AG04450 (cell line): ENCODE data around the gene C1orf159. TPM values are rescaled to one million over a fixed set of nuclear protein-coding genes. Genes with fewer than 3 reads are reported as not detected.

ENCODE experiments used
- CTCF ChIA-PET: fragments of 300-600, 350-600 bp; formaldehyde crosslinking; extraction: SDS; loops from one replicate; lab custom pipeline; 2022; ENCODE audit warnings: antibody characterized with exemption, inconsistent platforms; lab: Charles Lee
- POLR2A ChIA-PET: fragments of 350-600 bp; formaldehyde crosslinking; extraction: SDS; loops from one replicate; lab custom pipeline; 2021; ENCODE audit warnings: antibody characterized with exemption, inconsistent platforms; lab: Yijun Ruan, JAX
- DNase-seq: peaks from one replicate; pipeline ENCODE4 v3.0.0-alpha.2; 2011; ENCODE audit warnings: low read depth, low spot score
- H3K27ac ChIP-seq: one replicate; pipeline ENCODE4 v1.5.1; 2012; ENCODE audit warnings: low read depth, low read length, control low read depth
- H3K27me3 ChIP-seq: one replicate; pipeline ENCODE4 v1.6.0; 2012; ENCODE audit warnings: low read length; ENCODE audit not compliant: control insufficient read depth, insufficient read depth
- H3K4me3 ChIP-seq: 2 replicates; pipeline ENCODE4 v1.5.1; 2011; ENCODE audit warnings: mild to moderate bottlenecking, low read depth, low read length, control low read depth
- H3K9me3 ChIP-seq: 2 replicates; pipeline ENCODE4 v1.5.1; 2012; ENCODE audit warnings: low read length; ENCODE audit not compliant: control insufficient read depth, insufficient read depth
- polyA plus RNA-seq: library from polyadenylated mRNA; depleted of rRNA; stranded (reverse); fragments of >200 nt; gene quantifications from 2 replicates; pipeline ENCODE4 v1.2.3, GENCODE V29; 2011
- TF ChIP-seq, protein P1 (sequence below): IDR thresholded peaks from 2 replicates; pipeline ENCODE4 v1.5.1; 2011; ENCODE audit warnings: low read depth, low read length, control low read depth, inconsistent platforms

The C1orf159 gene
- polyA plus RNA-seq, 1 experiment = 2.3 TPM

DNA sequence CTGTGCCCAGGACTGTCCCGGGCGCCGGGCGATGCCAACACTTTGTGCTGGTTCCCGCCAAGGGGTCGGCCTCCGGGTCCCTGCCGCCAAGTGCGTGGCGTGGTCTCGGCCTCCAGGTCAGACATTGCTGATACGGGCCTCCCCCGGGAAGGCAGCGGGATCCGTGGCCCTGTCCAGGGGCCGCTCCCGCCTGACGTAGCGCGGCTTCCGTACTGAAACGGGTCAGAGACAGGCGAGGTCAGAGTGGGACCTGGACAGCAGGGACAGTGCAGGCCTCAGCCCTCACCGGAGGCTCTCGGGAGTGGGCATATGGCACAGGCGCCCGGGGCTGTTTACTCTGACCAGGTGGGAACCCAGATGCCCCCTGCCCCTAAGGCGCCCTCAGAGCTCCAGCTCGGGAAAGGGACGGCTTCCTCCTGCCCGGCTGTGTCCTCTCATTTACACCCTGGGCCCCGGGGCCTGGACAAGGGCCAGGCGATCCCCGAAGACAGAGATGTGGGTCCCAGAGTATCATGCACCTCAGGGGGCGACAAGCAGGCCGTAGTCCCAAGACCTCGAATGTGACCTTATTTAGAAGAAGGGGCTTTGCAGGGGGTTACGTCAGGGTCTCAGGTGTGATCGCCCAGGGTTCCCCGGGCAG is 33.0 kb downstream of the C1orf159 start:
- Histone ChIP-seq H3K27ac (no peak overlapping the region), H3K4me3 (no peak overlapping the region), H3K27me3 (no peaks in the 10 kb centered on the region), H3K9me3 (no peaks in the 10 kb centered on the region)
- DNase-seq = no peak
- CTCF ChIA-PET = no interaction called here
- TF ChIP-seq, protein P1, sequence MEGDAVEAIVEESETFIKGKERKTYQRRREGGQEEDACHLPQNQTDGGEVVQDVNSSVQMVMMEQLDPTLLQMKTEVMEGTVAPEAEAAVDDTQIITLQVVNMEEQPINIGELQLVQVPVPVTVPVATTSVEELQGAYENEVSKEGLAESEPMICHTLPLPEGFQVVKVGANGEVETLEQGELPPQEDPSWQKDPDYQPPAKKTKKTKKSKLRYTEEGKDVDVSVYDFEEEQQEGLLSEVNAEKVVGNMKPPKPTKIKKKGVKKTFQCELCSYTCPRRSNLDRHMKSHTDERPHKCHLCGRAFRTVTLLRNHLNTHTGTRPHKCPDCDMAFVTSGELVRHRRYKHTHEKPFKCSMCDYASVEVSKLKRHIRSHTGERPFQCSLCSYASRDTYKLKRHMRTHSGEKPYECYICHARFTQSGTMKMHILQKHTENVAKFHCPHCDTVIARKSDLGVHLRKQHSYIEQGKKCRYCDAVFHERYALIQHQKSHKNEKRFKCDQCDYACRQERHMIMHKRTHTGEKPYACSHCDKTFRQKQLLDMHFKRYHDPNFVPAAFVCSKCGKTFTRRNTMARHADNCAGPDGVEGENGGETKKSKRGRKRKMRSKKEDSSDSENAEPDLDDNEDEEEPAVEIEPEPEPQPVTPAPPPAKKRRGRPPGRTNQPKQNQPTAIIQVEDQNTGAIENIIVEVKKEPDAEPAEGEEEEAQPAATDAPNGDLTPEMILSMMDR = no peak
- POLR2A ChIA-PET = no interaction called here

DNA sequence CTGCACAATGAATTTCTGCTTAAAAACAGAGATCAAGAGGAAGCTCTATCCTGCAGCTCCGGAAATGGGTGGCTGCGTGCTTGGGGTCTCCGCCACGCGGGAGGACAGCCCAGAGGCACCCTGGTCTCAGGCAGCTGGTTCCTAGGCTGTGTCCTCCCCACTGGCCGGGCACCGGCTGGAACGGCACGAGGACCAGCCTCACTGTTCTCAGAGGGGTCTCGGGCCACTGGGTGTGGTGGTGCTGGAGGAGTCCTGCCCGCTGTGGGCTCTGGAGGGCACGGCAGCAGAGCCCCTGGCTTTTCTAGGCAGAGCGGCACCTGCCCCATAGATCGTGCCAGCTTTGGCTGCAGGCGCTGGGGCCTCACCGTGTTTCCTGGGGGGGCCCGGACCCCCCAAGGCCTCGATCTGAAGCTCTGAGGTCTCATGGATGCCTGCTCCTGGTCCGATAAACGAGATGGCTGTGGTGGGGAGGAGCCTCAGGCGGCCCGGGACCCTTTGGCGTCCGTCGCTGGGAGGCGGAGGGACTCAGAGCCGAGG is 33.6 kb downstream of the C1orf159 start:
- TF ChIP-seq, protein P1 = no peak
- ChIA-PET CTCF (no interaction called here), POLR2A (no interaction called here)
- no peak overlapping the region for H3K4me3 ChIP-seq
- DNase-seq = no peak
- no peak overlapping the region for H3K27ac ChIP-seq
- H3K9me3 ChIP-seq = no peaks in the 10 kb centered on the region
- no peaks in the 10 kb centered on the region for H3K27me3 ChIP-seq

DNA sequence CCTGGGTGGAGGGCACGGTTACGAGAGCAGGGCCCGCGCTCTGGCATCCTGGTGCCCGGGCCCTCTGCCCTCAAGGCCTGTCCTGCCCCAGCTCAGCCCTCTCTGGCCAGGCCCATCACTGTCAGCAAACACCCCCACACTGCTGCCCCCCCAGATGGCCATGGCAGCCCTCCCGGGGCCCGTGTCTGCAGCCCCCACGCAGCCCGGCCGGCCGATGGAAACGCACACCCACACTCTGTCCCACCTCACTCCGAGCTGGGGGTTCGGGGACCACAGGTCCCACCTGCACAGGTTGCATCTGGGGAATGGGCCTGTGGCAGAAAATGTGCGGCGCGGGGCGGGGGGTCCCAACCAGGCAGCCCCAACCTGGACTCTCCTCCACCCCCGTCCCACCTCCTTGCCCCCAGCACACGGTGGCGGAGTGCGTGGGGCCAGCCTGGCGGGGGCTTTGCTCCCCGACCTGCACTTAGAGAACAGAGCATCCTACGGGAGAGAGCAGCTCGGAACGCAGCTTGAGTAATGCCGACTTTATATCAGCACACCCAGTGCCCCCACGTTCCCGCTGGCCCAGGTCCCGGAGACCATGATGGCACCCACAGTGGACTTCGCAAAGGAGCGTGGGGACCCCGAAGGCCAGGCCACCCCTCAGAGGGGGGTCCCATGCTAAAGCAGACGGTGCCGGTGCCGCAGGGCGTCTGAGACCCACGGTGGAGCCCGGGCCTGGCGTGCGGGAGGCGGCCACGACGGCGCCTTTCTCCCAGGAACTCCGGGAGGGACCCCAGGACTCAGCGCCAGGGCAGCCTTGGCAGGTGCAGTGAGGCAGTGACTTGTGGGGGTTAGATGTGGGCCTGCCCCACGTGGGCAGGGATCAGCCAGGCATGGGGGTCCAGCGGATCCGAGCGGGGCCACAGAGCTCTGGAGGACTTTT is 34.3 kb downstream of the C1orf159 start:
- CTCF ChIA-PET = no interaction called here

DNA sequence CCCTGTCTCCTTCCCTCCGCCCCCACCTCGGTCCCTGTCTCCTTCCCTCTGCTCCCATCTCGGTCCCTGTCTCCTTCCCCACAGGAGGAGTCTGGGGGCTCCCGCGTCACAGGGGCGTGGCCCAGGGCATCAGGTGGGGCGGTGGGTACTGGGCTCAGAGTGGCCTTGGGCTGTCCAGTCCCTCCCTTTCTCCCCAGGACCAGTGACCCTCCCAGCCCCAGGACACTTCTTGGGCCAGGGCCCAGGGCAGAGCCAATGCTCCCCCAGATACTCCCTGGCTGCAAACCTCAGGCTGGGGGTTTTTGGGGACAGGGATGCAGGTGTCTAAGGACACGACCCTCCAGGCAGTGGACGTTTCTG is 35.0 kb downstream of the C1orf159 start:
- CTCF ChIA-PET = no interaction called here
- POLR2A ChIA-PET = no interaction called here
- Histone ChIP-seq H3K27ac (no peak overlapping the region), H3K27me3 (no peaks in the 10 kb centered on the region), H3K9me3 (no peaks in the 10 kb centered on the region), H3K4me3 (no peak overlapping the region)
- DNase-seq = no peak
- TF ChIP-seq, protein P1 = no peak

More for the DNA sequence above, 34.3 kb downstream of the C1orf159 start:
- Histone ChIP-seq H3K27ac (no peak overlapping the region), H3K4me3 (no peak overlapping the region), H3K27me3 (no peaks in the 10 kb centered on the region), H3K9me3 (no peaks in the 10 kb centered on the region)
- no peak for DNase-seq
- TF ChIP-seq, protein P1 = no peak
- POLR2A ChIA-PET = no interaction called here
